Ishikawa (cell line): ENCODE results near the gene DIPK1B.

Source experiments
- CEBPB ChIP-seq: IDR thresholded peaks from 2 replicates; pipeline ENCODE4 v1.6.1; 2012
- EGR1 ChIP-seq: IDR thresholded peaks from 2 replicates; pipeline ENCODE4 v1.6.1; 2012
- EP300 ChIP-seq: IDR thresholded peaks from 2 replicates; pipeline ENCODE4 v1.6.1; 2012; ENCODE audit warnings: borderline replicate concordance
- FOXM1 ChIP-seq: IDR thresholded peaks from 2 replicates; pipeline ENCODE4 v1.6.1; 2012; ENCODE audit warnings: low read depth, borderline replicate concordance
- NFIC ChIP-seq: IDR thresholded peaks from 2 replicates; pipeline ENCODE4 v1.6.1; 2012
- RAD21 ChIP-seq: IDR thresholded peaks from 2 replicates; pipeline ENCODE4 v1.6.1; 2012; ENCODE audit warnings: low read depth
- REST ChIP-seq: IDR thresholded peaks from 2 replicates; pipeline ENCODE4 v1.6.1; 2012; ENCODE audit warnings: low read depth, mild to moderate bottlenecking
- TAF1 ChIP-seq: IDR thresholded peaks from 2 replicates; pipeline ENCODE4 v1.6.1; 2012; ENCODE audit warnings: low read depth, mild to moderate bottlenecking
- TCF12 ChIP-seq: IDR thresholded peaks from 2 replicates; pipeline ENCODE4 v1.6.1; 2012; ENCODE audit warnings: low read depth
- TEAD4 ChIP-seq: IDR thresholded peaks from 2 replicates; pipeline ENCODE4 v1.6.1; 2012
- USF1 ChIP-seq: IDR thresholded peaks from 2 replicates; pipeline ENCODE4 v1.6.1; 2012
- ZBTB7A ChIP-seq: IDR thresholded peaks from 2 replicates; pipeline ENCODE4 v1.6.1; 2012; ENCODE audit warnings: low read depth

- TF ChIP-seq TAF1, result no peak
- no peak for TF ChIP-seq NFIC
- TF ChIP-seq USF1, result no peak
- TF ChIP-seq ZBTB7A, result no peak
- TF ChIP-seq TCF12, result no peak
- no peak for TF ChIP-seq EP300
- TF ChIP-seq EGR1, result no peak
- TF ChIP-seq CEBPB, result no peak
- no peak for TF ChIP-seq REST
- no peak for TF ChIP-seq TEAD4
- no peak for TF ChIP-seq FOXM1
- TF ChIP-seq RAD21, result no peak
Measured at GRCh38 chr9:136681945-136682699, 30.2 kb upstream of the DIPK1B start.
